Fibroblast of gingiva (primary cell): ENCODE results near the gene KIF3B.
"Not testable (repeated sequence)": the region's sequence is repeated elsewhere in the genome, so short reads cannot be mapped to it uniquely, and the experiment has no call there.

ENCODE experiments used
- DNase-seq: peaks from one replicate; pipeline ENCODE4 v3.0.0-alpha.2; 2011; ENCODE audit warnings: low read depth

Gene KIF3B

DNA sequence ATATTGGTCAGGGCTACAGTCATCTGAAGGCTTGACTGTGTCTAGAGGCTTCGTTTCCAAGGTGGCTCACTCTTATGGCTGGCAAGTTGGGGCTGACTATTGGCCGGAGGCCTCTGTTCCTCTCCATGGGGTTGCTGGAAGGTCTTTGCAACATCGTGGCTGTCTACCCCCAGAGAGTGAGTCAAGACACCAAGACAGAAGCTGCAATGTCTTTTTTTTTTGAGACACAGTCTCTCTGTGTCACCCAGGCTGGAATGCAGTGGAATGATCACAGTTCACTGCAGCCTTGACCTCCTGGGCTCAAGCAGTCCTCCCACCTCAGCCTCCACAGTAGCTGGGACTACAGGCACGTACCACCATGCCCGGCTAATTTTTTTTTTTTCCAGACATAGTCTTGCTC is 29.4 kb upstream of the KIF3B start:
- DNase-seq = no peak

- no peak for DNase-seq
Observed at GRCh38 chr20:32249030-32249738, 28.3 kb upstream of the KIF3B start.

DNA sequence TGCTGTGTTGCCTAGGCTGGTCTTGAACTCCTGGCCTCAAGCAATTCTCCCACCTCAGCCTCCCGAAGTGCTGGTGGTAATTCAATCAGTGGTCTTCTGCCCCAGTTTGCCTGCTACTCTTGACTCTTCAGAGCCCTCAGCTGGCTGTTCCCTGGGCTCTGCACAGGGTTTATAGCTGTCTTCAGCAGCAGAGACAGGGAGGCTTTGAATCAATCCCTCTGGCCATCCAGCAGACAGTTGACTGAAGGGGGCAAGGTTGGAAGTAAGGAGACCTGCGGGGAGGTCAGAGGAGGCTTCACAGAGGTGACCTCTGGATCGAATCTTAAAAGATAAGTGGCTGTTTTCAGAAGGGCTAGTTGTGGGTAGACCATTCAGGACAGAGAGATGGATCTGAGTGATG is 26.0 kb upstream of the KIF3B start:
- DNase-seq = no peak

DNA sequence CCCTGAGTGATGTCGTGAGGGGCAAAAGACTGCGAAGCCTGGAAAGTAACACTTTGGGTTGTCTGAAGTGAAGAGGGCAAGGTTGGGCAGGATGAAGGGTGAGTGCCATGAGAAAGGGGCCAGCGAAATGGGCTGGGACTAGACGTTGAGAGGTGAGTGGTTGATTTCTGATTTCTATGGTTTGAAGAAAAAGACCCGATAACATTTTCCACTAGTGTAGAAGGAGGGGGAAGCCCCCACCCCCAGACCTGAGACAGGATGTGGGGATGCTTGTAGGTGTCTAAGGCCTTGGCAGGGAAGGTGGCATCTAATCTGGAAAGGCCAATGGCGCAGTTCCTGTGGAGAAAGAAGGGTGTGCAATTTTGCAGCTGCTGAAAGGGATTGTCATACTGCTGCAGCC is 25.3 kb upstream of the KIF3B start:
- no peak for DNase-seq

- not testable (repeated sequence) for DNase-seq
Observed at GRCh38 chr20:32260973-32261372, 16.5 kb upstream of the KIF3B start.

- DNase-seq = no peak
Observed at GRCh38 chr20:32261644-32262043, 15.8 kb upstream of the KIF3B start.

- DNase-seq = no peak
Observed at GRCh38 chr20:32263398-32263954, 14.0 kb upstream of the KIF3B start.

DNA sequence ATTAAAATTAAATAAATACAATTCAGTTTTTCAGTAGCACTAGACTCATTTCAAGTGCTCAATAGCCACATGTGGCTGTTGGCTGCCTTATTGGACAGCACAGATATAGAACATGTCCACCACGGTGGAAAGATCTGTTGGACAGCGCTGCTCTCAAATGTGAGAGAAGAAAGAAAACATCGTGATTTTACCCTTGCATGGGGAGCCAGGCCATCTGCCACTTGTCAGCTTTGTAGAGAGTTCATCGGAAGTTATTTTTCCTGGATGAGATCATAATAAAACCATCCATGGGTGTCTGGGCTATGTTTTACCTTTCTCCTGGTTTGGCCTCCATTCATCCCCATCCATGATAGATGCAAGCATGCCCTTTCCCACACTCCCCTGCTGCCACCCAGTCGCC is 5.8 kb upstream of the KIF3B start:
- DNase-seq = no peak

DNA sequence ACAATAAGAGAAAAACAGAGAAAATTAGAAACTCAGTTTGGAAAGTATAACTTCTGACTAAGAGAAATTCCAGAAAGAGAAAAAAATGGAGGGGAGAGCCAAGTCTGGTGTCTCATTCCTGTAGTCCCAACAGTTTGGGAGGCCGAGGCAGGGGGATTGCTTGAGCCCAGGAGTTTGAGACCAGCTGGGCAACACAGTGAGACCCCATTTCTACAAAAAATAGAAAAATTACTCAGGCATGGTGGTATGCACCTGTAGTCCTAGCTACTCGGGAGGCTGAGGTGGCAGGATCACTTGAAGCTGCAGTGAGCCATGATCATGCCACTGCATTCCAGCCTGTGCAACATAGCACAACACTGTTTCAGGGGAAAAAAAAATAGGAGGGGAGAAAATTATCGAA is 3.1 kb upstream of the KIF3B start:
- no peak for DNase-seq

- not testable (repeated sequence) for DNase-seq
Observed at GRCh38 chr20:32275163-32275562, 2.3 kb upstream of the KIF3B start.

DNA sequence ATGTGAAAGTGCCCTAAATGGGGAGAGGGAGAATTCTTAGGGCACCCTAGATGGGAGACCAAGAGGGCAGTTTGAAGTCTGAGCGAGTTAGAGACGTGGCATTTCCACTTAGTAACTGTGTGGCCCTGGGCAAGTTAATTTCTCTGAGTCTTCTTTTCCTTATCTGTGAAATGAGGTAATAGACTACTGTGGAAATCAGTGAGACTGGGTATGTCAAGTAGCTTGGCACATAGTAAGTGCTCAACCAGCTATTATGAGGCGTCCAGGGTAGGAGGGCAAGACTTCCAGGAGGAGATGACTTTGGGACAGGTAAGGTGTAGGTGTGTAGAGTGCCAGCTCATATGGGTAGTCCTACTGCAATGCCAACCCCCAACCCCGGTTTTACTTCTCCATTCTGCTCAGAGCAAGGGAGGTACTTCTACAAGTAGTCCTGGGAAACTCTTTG is 770 bp downstream of the KIF3B start:
- DNase-seq = no peak

DNA sequence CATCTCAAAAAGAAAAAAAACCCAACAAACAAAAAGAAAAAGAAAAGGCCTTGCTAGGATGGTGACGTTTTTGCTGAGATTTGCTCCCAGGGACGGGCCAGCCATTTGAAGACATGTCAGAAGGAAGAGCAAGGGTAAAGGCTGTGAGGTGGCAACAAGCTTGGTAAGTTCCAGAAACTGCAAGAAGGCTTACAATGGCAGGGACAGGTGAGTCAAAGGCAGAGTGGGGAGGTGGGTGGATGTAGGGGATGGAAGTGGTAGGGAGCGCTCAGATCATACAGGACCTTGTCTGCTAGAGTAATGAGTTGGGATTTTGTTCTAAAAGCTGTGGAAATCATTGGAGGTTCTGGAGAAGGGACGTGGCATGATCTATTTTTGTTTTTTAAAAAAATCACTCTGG is 4.3 kb downstream of the KIF3B start:
- no peak for DNase-seq

DNA sequence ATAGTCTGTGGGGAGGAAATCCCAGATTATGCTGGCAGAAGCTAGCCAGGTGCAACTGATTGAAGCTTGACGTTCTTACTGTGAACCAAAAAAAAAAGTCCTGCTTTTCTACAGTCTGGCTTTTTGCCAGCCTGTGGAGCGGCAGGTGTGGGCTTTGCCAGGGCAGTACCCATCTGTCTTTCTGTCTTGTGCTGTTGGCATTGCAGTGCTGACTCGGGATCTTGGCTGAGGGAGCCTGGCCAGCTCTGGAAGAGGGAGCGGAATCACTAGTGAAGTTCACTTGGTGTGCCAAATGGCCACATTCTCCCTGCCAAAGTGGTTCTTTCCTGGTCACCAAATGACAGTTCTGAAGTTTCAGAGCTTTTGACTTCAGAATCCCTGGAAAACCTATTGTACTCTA is 5.0 kb downstream of the KIF3B start:
- DNase-seq = no peak

- no peak for DNase-seq
Observed at GRCh38 chr20:32285082-32285620, 7.7 kb downstream of the KIF3B start.

DNA sequence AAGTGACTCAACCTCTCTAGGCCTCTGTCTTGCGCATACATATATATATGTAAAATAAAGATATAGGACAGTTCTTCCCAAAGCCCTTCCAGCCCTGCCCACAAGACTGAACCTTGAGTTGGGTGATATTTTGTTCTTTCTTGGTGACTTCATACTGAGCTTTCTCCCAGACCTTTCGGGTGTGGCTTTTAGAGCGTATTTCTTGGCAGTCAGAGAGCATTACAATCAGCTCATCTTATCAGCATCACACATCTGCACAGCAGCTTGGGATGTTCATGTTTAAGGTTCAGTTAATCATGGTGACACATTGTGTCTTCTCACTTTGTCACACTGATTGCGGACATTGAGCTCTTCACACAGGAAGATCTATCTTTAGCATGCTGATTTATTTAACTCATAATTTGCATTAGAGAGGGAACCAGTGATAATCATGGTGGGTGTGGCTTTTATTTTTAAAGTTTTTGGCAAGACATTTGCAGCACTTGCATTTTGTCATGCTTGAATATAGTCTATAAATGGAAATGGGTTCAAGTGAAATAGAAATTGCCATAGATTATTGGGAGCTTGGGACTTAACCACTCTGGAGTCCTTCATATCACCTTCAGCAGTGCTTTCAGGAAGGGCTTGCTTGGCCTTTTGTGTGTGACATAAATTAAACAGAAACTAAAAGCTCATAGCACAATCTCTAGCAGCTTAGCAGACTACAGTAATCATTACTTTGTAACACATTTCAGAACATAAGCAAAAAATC is 8.3 kb downstream of the KIF3B start:
- DNase-seq = no peak

GRCh38 chr20:32287231-32287638 is 9.8 kb downstream of the KIF3B start:
- no peak for DNase-seq

- no peak for DNase-seq
Observed at GRCh38 chr20:32288225-32288849, 10.9 kb downstream of the KIF3B start.

GRCh38 chr20:32289299-32289660 is 11.8 kb downstream of the KIF3B start:
- not testable (repeated sequence) for DNase-seq

DNA sequence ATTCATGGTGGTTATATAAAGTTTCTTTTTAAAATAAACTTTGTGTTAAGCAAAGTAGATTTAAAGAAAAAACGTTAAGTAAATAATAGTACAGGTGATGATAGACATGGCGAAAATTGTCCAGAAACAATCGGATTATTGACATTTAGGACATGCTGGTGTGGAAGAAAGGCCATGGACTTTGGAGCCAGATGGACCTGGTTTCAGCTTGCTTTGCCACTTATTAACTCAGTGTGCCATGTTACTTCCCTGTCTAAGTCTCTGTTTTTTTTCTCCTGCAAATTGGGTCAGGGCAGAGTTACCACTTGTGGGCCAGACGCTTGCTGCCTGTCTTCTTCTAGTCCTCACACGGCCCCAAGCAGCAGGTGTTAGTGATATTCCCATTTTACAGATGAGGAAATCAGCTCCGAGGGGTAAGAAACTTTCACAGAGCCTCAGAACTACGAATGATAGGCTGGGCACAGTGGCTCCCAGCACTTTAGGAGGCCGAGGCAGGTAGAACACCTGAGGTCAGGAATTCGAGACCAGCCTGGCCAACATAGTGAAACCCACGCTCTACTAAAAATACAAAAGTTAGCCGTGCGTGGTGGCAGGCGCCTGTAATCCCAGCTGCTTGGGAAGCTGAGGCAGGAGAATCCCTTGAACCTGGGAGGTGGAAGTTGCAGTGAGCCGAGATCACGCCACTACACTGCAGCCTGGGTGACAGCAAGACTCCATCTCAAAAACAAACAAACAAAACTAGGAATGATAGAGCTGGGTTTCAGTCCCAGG is 12.4 kb downstream of the KIF3B start:
- DNase-seq = no peak

- no peak for DNase-seq
Observed at GRCh38 chr20:32291166-32291565, 13.7 kb downstream of the KIF3B start.

- no peak for DNase-seq
Observed at GRCh38 chr20:32292548-32292947, 15.1 kb downstream of the KIF3B start.

GRCh38 chr20:32294071-32294470 is 16.6 kb downstream of the KIF3B start:
- DNase-seq = no peak
